WTC11 (cell line): ENCODE measurements around the gene CNGA4.

Experiments
- CBFB ChIP-seq: sonication (generic); formaldehyde crosslinking; IDR thresholded peaks from 2 replicates; pipeline ENCODE4 v1.8.1; 2022; ENCODE audit warnings: mild to moderate bottlenecking, low read depth, missing genetic modification reagents
- SMAD4 ChIP-seq: sonication (generic); formaldehyde crosslinking; IDR thresholded peaks from 2 replicates; pipeline ENCODE4 v1.8.0; 2022; ENCODE audit warnings: mild to moderate bottlenecking, missing genetic modification reagents
- SP1 ChIP-seq: sonication (generic); formaldehyde crosslinking; conservative IDR thresholded peaks from 2 replicates; pipeline ENCODE4 v1.8.1; 2022; ENCODE audit warnings: missing genetic modification reagents
- TCF7 ChIP-seq: sonication (generic); formaldehyde crosslinking; IDR thresholded peaks from 2 replicates; pipeline ENCODE4 v1.8.0; 2022; ENCODE audit warnings: mild to moderate bottlenecking, low read depth, missing genetic modification reagents, moderate library complexity
- TEAD1 ChIP-seq: sonication (generic); formaldehyde crosslinking; IDR thresholded peaks from 2 replicates; pipeline ENCODE4 v1.8.0; 2022; ENCODE audit warnings: mild to moderate bottlenecking, missing genetic modification reagents
- TEAD4 ChIP-seq: sonication (generic); formaldehyde crosslinking; IDR thresholded peaks from 2 replicates; pipeline ENCODE4 v1.8.0; 2022; ENCODE audit warnings: mild to moderate bottlenecking, missing genetic modification reagents
- ZBTB21 ChIP-seq: sonication (generic); formaldehyde crosslinking; IDR thresholded peaks from 2 replicates; pipeline ENCODE4 v1.8.1; 2023; ENCODE audit warnings: mild to moderate bottlenecking, missing genetic modification reagents, borderline replicate concordance
- ZNF416 ChIP-seq: fragments of 250-450 bp; sonication (Bioruptor Pico); IDR thresholded peaks from 2 replicates; pipeline ENCODE4 v1.9.0; 2021; ENCODE audit warnings: mild to moderate bottlenecking, inconsistent platforms
- ZNF671 ChIP-seq: fragments of 250-450 bp; sonication (Bioruptor Pico); IDR thresholded peaks from 2 replicates; pipeline ENCODE4 v1.8.0; 2021; ENCODE audit warnings: mild to moderate bottlenecking
- TF ChIP-seq, protein P1 (sequence below): fragments of 200-600 bp; IDR thresholded peaks from 2 replicates; pipeline ENCODE4 v1.8.0; 2022; ENCODE audit warnings: antibody characterized with exemption
- TF ChIP-seq, protein P2 (sequence below): sonication (generic); formaldehyde crosslinking; IDR thresholded peaks from 2 replicates; pipeline ENCODE4 v1.8.0; 2023; ENCODE audit warnings: missing genetic modification reagents

DNA sequence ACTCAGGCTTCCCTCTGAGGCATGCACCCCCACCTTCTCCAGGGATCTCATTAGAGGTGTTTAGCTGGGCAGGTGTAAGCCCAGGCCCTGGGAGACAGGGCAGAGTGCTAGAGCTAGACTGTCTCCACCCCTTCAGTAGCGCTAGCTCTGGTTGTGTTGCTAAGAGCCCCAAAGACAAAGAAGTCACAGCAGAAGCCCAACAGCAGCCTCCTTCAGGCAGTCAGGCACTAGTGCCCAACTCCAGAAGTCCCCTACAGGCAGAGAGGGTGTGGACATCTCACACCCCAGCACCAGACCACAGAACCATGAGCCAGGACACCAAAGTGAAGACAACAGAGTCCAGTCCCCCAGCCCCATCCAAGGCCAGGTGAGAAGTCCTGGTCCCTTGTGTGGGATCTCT is at the start of gene CNGA4:
- TF ChIP-seq, protein P1, sequence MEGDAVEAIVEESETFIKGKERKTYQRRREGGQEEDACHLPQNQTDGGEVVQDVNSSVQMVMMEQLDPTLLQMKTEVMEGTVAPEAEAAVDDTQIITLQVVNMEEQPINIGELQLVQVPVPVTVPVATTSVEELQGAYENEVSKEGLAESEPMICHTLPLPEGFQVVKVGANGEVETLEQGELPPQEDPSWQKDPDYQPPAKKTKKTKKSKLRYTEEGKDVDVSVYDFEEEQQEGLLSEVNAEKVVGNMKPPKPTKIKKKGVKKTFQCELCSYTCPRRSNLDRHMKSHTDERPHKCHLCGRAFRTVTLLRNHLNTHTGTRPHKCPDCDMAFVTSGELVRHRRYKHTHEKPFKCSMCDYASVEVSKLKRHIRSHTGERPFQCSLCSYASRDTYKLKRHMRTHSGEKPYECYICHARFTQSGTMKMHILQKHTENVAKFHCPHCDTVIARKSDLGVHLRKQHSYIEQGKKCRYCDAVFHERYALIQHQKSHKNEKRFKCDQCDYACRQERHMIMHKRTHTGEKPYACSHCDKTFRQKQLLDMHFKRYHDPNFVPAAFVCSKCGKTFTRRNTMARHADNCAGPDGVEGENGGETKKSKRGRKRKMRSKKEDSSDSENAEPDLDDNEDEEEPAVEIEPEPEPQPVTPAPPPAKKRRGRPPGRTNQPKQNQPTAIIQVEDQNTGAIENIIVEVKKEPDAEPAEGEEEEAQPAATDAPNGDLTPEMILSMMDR: no peak
- no peak for TF ChIP-seq ZBTB21
- TF ChIP-seq ZNF671 (CRISPR knock-in tag): no peak
- no peak for TF ChIP-seq TEAD4
- TF ChIP-seq ZNF416 (CRISPR knock-in tag): no peak
- TF ChIP-seq SP1 (CRISPR knock-in tag): no peak
- TF ChIP-seq SMAD4: no peak
- TF ChIP-seq CBFB (CRISPR knock-in tag): no peak
- TF ChIP-seq TEAD1 (CRISPR knock-in tag): no peak
- no peak for TF ChIP-seq TCF7
- TF ChIP-seq, protein P2, sequence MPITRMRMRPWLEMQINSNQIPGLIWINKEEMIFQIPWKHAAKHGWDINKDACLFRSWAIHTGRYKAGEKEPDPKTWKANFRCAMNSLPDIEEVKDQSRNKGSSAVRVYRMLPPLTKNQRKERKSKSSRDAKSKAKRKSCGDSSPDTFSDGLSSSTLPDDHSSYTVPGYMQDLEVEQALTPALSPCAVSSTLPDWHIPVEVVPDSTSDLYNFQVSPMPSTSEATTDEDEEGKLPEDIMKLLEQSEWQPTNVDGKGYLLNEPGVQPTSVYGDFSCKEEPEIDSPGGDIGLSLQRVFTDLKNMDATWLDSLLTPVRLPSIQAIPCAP (CRISPR knock-in tag): no peak
